IPS-15b (cell line): Measurements from ENCODE around the gene PDXK.

Experiments
- H3K27me3 ChIP-seq: one replicate; pipeline ENCODE4 v1.6.1; 2013; ENCODE audit warnings: low read length; ENCODE audit not compliant: control insufficient read depth, insufficient read depth
- H3K36me3 ChIP-seq: one replicate; pipeline ENCODE4 v1.6.1; 2013; ENCODE audit warnings: low read length; ENCODE audit not compliant: control insufficient read depth, insufficient read depth
- H3K4me1 ChIP-seq: one replicate; pipeline ENCODE4 v1.6.1; 2013; ENCODE audit warnings: mild to moderate bottlenecking, low read length; ENCODE audit not compliant: control insufficient read depth, insufficient read depth
- H3K4me3 ChIP-seq: one replicate; pipeline ENCODE4 v1.5.1; 2013; ENCODE audit warnings: low read depth, low read length
- H3K9ac ChIP-seq: one replicate; pipeline ENCODE4 v1.6.1; 2013; ENCODE audit warnings: low read depth, mild to moderate bottlenecking, low read length
- H3K9me3 ChIP-seq: one replicate; pipeline ENCODE4 v1.6.1; 2013; ENCODE audit warnings: mild to moderate bottlenecking, low read length; ENCODE audit not compliant: control insufficient read depth, insufficient read depth

PDXK gene

DNA sequence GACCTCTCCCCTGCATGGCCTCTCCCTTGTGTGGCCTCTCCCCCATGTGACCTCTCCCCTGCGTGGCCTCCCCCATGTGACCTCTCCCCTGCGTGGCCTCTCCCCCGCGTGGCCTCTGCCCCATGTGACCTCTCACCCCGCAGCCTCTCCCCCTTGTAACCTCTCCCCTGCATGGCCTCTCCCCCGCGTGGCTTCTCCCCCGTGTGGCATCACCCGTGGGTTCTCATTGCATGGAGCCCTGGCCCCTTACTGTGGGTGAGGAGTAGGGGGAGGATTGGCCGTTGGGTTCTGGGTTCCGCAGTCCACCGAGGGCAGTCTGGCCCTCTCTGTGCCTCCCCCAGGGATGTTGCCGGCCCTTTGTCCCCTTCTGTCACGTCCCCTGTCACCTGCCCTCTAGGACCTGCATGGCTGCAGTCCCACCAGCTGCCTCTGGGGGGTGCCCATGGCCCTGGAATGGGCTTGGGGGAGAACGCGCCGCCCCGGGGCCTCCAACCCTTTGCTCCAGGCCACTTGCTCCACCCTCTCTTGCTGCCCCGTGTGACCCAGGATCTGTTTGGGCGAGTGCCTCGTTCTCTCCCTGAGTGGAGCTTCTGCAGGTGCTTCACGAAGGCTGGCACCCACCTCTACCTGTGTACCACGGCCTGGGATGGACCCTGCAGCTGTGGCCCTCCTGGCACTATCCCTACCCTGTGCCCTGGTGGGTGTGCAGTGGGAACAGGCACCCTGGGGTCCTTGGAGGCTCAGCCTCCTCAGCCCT, 91.8 kb downstream of the PDXK start:
- H3K27me3 ChIP-seq, result no peaks in the 10 kb centered on the region
- no peak overlapping the region for H3K9ac ChIP-seq
- peaks cover 5% of the 10 kb centered on the region for H3K4me1 ChIP-seq
- no peaks in the 10 kb centered on the region for H3K9me3 ChIP-seq
- no peaks in the 10 kb centered on the region for H3K36me3 ChIP-seq
- no peak overlapping the region for H3K4me3 ChIP-seq

GRCh38 chr21:43811262-43812105, 92.6 kb downstream of the PDXK start:
- Histone ChIP-seq H3K9ac (no peak overlapping the region), H3K27me3 (no peaks in the 10 kb centered on the region), H3K36me3 (no peaks in the 10 kb centered on the region), H3K4me3 (no peak overlapping the region), H3K9me3 (no peaks in the 10 kb centered on the region), H3K4me1 (peaks cover 5% of the 10 kb centered on the region)
